Esophagus muscularis mucosa (tissue), 3 donors: Measurements from ENCODE around the gene PTPN14.

Source experiments
- CTCF ChIP-seq, 3 experiments: fragments of 200-600 bp in 2 of 3; fragments of 450-650 bp in 1 of 3; sonication (generic) in 2 of 3; IDR thresholded peaks; one replicate each; pipeline ENCODE4 v1.5.1; 2017 to 2019; ENCODE audit warnings: antibody characterized with exemption in 3 of 3, mild to moderate bottlenecking in 2 of 3, moderate library complexity in 1 of 3
- EP300 ChIP-seq: sonication (generic); formaldehyde crosslinking; IDR thresholded peaks from one replicate; pipeline ENCODE4 v1.6.1; 2017; ENCODE audit warnings: antibody characterized with exemption

DNA sequence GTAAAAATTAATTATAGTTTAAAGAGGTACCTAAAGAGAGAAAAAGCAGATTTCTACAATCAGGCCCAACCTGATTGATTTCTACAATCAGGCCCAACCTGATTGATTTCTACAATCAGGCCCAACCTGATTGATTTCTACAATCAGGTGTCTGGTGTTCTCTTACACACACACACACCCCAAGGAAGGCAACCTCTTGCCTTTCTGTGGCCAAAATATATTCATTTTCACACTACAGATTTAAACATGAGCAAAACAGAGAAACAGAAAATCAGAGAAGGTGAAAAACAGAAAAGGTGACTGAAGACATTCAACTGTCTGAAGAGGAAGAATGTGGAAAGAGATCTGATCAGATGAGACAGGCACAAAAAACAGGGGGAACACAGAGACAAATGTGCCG is 166.0 kb downstream of the PTPN14 start:
- TF ChIP-seq CTCF (IDR thresholded peaks at IDR 0.05) = no peak
- no peak for TF ChIP-seq EP300
